WTC11 (cell line): ENCODE measurements around the gene OR5A2. TPM values are rescaled to one million over a fixed set of nuclear protein-coding genes. Genes with fewer than 3 reads are reported as not detected.

Experiments
- ATAC-seq: fragments of 200-7000 bp; cut with Tn5 transposase; 2 replicates; pipeline ENCODE4 v1.10.0; 2021; ENCODE audit warnings: mild to moderate bottlenecking, moderate library complexity
- CTCF ChIA-PET: fragments of 300-600 bp; sonication (Branson Sonifier 250); formaldehyde crosslinking; loops from one replicate; lab custom pipeline; 2021; ENCODE audit warnings: antibody characterized with exemption; lab: Charles Lee
- POLR2A ChIA-PET: fragments of 350-600 bp; sonication (Branson Sonifier 250); formaldehyde crosslinking; loops from one replicate; lab custom pipeline; 2021; ENCODE audit warnings: antibody characterized with exemption; lab: Charles Lee
- DNase-seq: peaks from one replicate; pipeline ENCODE4 v3.0.0; 2021; ENCODE audit warnings: low spot score
- H3K27ac Mint-ChIP-seq: 2 replicates; pipeline ENCODE4 v1.8.0; 2021; ENCODE audit warnings: mixed read lengths
- H3K27me3 Mint-ChIP-seq: 2 replicates; pipeline ENCODE4 v1.8.0; 2021; ENCODE audit warnings: low read depth, mild to moderate bottlenecking, moderate library complexity, mixed read lengths
- H3K36me3 Mint-ChIP-seq: 2 replicates; pipeline ENCODE4 v1.8.0; 2021; ENCODE audit warnings: mixed read lengths
- H3K4me1 Mint-ChIP-seq: 2 replicates; pipeline ENCODE4 v1.8.0; 2022; ENCODE audit warnings: mixed read lengths
- H3K4me3 Mint-ChIP-seq: 2 replicates; pipeline ENCODE4 v1.8.0; 2021; ENCODE audit warnings: mild to moderate bottlenecking, moderate library complexity, mixed read lengths
- H3K9me3 Mint-ChIP-seq: 2 replicates; pipeline ENCODE4 v1.8.0; 2021; ENCODE audit warnings: mixed read lengths
- GRHL2 ChIP-seq: fragments of 250-450 bp; sonication (Bioruptor Pico); IDR thresholded peaks from 2 replicates; pipeline ENCODE4 v1.8.0; 2022; ENCODE audit warnings: mild to moderate bottlenecking, moderate library complexity; ENCODE audit not compliant: insufficient replicate concordance, severe bottlenecking
- NFATC4 ChIP-seq: fragments of 250-450 bp; sonication (Bioruptor Pico); IDR thresholded peaks from 2 replicates; pipeline ENCODE4 v1.9.0; 2021; ENCODE audit warnings: mild to moderate bottlenecking
- NFYB ChIP-seq: sonication (generic); formaldehyde crosslinking; conservative IDR thresholded peaks from 2 replicates; pipeline ENCODE4 v1.8.0; 2022; ENCODE audit warnings: low read depth, missing genetic modification reagents
- NR3C1 ChIP-seq: sonication (generic); formaldehyde crosslinking; conservative IDR thresholded peaks from 2 replicates; pipeline ENCODE4 v1.8.1; 2023; ENCODE audit warnings: low read depth, mild to moderate bottlenecking, missing genetic modification reagents
- RORB ChIP-seq: fragments of 250-450 bp; sonication (Bioruptor Pico); IDR thresholded peaks from 2 replicates; pipeline ENCODE4 v1.9.0; 2021; ENCODE audit warnings: mild to moderate bottlenecking
- TEAD1 ChIP-seq: sonication (generic); formaldehyde crosslinking; IDR thresholded peaks from 2 replicates; pipeline ENCODE4 v1.8.0; 2022; ENCODE audit warnings: mild to moderate bottlenecking, missing genetic modification reagents
- TP53 ChIP-seq: sonication (generic); formaldehyde crosslinking; IDR thresholded peaks from 2 replicates; pipeline ENCODE4 v1.8.1; 2023; ENCODE audit warnings: mild to moderate bottlenecking, missing genetic modification reagents
- ZNF416 ChIP-seq: fragments of 250-450 bp; sonication (Bioruptor Pico); IDR thresholded peaks from 2 replicates; pipeline ENCODE4 v1.9.0; 2021; ENCODE audit warnings: mild to moderate bottlenecking, inconsistent platforms
- total RNA-seq: library from RNA; stranded (reverse); gene quantifications from 3 replicates; pipeline ENCODE4 v1.2.3, GENCODE V29; 2021
- TF ChIP-seq, protein P1 (sequence below): sonication (generic); formaldehyde crosslinking; IDR thresholded peaks from 2 replicates; pipeline ENCODE4 v1.8.1; 2023; ENCODE audit warnings: mild to moderate bottlenecking, missing genetic modification reagents, moderate library complexity
- TF ChIP-seq, protein P2 (sequence below): sonication (generic); formaldehyde crosslinking; IDR thresholded peaks from 2 replicates; pipeline ENCODE4 v1.8.1; 2023; ENCODE audit warnings: mild to moderate bottlenecking, missing genetic modification reagents, moderate library complexity
- TF ChIP-seq, protein P3 (sequence below): fragments of 250-450 bp; sonication (Bioruptor Pico); IDR thresholded peaks from 2 replicates; pipeline ENCODE4 v1.9.0; 2021; ENCODE audit warnings: moderate library complexity, mild to moderate bottlenecking, inconsistent platforms, borderline replicate concordance
- TF ChIP-seq, protein P4 (sequence below): sonication (generic); formaldehyde crosslinking; IDR thresholded peaks from 2 replicates; pipeline ENCODE4 v1.8.1; 2023; ENCODE audit warnings: mild to moderate bottlenecking, missing genetic modification reagents
- TF ChIP-seq, protein P5 (sequence below): sonication (generic); formaldehyde crosslinking; IDR thresholded peaks from 2 replicates; pipeline ENCODE4 v1.8.0; 2022; ENCODE audit warnings: missing genetic modification reagents
- TF ChIP-seq, protein P6 (sequence below): sonication (generic); formaldehyde crosslinking; IDR thresholded peaks from 2 replicates; pipeline ENCODE4 v1.8.0; 2023; ENCODE audit warnings: missing genetic modification reagents, mild to moderate bottlenecking, borderline replicate concordance
- TF ChIP-seq, protein P7 (sequence below): sonication (generic); formaldehyde crosslinking; conservative IDR thresholded peaks from 2 replicates; pipeline ENCODE4 v1.8.1; 2023; ENCODE audit warnings: mild to moderate bottlenecking, low read depth, missing genetic modification reagents, moderate library complexity
- TF ChIP-seq, protein P8 (sequence below): sonication (generic); formaldehyde crosslinking; IDR thresholded peaks from 2 replicates; pipeline ENCODE4 v1.8.0; 2022; ENCODE audit warnings: mild to moderate bottlenecking, missing genetic modification reagents

OR5A2 gene
- total RNA-seq, 1 experiment from 2014 or later, result not detected

DNA sequence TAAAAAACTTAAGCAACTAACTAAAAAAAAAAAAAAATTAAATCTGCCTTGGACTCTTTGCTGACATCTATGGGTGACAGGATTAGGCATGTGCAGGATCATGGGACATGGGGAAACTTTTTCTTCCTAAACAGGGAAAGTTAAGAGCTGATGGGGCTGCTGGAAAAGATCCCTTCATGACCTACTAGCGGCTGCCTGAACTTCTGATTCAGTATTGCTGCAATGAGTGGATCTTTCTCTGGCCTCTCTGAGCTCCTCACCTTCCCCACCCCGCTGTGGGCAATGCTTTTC, 25.0 kb downstream of the OR5A2 start:
- ATAC-seq (no peak), DNase-seq (no peak)
- H3K4me3 Mint-ChIP-seq, result no peak overlapping the region
- TF ChIP-seq, protein P1, sequence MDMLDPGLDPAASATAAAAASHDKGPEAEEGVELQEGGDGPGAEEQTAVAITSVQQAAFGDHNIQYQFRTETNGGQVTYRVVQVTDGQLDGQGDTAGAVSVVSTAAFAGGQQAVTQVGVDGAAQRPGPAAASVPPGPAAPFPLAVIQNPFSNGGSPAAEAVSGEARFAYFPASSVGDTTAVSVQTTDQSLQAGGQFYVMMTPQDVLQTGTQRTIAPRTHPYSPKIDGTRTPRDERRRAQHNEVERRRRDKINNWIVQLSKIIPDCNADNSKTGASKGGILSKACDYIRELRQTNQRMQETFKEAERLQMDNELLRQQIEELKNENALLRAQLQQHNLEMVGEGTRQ (CRISPR knock-in tag), result no peak
- TF ChIP-seq ZNF416 (CRISPR knock-in tag) (no peak), GRHL2 (CRISPR knock-in tag) (no peak), NFYB (CRISPR knock-in tag) (no peak), RORB (CRISPR knock-in tag) (no peak), TP53 (CRISPR knock-in tag) (no peak), TEAD1 (CRISPR knock-in tag) (no peak), NFATC4 (CRISPR knock-in tag) (no peak), NR3C1 (CRISPR knock-in tag) (no peak)
- TF ChIP-seq, protein P2, sequence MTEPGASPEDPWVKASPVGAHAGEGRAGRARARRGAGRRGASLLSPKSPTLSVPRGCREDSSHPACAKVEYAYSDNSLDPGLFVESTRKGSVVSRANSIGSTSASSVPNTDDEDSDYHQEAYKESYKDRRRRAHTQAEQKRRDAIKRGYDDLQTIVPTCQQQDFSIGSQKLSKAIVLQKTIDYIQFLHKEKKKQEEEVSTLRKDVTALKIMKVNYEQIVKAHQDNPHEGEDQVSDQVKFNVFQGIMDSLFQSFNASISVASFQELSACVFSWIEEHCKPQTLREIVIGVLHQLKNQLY (CRISPR knock-in tag), result no peak
- TF ChIP-seq, protein P3, sequence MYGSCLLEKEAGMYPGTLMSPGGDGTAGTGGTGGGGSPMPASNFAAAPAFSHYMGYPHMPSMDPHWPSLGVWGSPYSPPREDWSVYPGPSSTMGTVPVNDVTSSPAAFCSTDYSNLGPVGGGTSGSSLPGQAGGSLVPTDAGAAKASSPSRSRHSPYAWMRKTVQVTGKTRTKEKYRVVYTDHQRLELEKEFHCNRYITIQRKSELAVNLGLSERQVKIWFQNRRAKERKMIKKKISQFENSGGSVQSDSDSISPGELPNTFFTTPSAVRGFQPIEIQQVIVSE (CRISPR knock-in tag), result no peak
- TF ChIP-seq, protein P4, sequence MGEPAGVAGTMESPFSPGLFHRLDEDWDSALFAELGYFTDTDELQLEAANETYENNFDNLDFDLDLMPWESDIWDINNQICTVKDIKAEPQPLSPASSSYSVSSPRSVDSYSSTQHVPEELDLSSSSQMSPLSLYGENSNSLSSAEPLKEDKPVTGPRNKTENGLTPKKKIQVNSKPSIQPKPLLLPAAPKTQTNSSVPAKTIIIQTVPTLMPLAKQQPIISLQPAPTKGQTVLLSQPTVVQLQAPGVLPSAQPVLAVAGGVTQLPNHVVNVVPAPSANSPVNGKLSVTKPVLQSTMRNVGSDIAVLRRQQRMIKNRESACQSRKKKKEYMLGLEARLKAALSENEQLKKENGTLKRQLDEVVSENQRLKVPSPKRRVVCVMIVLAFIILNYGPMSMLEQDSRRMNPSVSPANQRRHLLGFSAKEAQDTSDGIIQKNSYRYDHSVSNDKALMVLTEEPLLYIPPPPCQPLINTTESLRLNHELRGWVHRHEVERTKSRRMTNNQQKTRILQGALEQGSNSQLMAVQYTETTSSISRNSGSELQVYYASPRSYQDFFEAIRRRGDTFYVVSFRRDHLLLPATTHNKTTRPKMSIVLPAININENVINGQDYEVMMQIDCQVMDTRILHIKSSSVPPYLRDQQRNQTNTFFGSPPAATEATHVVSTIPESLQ, result no peak
- TF ChIP-seq, protein P5, sequence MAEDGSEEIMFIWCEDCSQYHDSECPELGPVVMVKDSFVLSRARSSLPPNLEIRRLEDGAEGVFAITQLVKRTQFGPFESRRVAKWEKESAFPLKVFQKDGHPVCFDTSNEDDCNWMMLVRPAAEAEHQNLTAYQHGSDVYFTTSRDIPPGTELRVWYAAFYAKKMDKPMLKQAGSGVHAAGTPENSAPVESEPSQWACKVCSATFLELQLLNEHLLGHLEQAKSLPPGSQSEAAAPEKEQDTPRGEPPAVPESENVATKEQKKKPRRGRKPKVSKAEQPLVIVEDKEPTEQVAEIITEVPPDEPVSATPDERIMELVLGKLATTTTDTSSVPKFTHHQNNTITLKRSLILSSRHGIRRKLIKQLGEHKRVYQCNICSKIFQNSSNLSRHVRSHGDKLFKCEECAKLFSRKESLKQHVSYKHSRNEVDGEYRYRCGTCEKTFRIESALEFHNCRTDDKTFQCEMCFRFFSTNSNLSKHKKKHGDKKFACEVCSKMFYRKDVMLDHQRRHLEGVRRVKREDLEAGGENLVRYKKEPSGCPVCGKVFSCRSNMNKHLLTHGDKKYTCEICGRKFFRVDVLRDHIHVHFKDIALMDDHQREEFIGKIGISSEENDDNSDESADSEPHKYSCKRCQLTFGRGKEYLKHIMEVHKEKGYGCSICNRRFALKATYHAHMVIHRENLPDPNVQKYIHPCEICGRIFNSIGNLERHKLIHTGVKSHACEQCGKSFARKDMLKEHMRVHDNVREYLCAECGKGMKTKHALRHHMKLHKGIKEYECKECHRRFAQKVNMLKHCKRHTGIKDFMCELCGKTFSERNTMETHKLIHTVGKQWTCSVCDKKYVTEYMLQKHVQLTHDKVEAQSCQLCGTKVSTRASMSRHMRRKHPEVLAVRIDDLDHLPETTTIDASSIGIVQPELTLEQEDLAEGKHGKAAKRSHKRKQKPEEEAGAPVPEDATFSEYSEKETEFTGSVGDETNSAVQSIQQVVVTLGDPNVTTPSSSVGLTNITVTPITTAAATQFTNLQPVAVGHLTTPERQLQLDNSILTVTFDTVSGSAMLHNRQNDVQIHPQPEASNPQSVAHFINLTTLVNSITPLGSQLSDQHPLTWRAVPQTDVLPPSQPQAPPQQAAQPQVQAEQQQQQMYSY (CRISPR knock-in tag), result no peak
- TF ChIP-seq, protein P6, sequence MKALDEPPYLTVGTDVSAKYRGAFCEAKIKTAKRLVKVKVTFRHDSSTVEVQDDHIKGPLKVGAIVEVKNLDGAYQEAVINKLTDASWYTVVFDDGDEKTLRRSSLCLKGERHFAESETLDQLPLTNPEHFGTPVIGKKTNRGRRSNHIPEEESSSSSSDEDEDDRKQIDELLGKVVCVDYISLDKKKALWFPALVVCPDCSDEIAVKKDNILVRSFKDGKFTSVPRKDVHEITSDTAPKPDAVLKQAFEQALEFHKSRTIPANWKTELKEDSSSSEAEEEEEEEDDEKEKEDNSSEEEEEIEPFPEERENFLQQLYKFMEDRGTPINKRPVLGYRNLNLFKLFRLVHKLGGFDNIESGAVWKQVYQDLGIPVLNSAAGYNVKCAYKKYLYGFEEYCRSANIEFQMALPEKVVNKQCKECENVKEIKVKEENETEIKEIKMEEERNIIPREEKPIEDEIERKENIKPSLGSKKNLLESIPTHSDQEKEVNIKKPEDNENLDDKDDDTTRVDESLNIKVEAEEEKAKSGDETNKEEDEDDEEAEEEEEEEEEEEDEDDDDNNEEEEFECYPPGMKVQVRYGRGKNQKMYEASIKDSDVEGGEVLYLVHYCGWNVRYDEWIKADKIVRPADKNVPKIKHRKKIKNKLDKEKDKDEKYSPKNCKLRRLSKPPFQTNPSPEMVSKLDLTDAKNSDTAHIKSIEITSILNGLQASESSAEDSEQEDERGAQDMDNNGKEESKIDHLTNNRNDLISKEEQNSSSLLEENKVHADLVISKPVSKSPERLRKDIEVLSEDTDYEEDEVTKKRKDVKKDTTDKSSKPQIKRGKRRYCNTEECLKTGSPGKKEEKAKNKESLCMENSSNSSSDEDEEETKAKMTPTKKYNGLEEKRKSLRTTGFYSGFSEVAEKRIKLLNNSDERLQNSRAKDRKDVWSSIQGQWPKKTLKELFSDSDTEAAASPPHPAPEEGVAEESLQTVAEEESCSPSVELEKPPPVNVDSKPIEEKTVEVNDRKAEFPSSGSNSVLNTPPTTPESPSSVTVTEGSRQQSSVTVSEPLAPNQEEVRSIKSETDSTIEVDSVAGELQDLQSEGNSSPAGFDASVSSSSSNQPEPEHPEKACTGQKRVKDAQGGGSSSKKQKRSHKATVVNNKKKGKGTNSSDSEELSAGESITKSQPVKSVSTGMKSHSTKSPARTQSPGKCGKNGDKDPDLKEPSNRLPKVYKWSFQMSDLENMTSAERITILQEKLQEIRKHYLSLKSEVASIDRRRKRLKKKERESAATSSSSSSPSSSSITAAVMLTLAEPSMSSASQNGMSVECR (CRISPR knock-in tag), result no peak
- TF ChIP-seq, protein P7, sequence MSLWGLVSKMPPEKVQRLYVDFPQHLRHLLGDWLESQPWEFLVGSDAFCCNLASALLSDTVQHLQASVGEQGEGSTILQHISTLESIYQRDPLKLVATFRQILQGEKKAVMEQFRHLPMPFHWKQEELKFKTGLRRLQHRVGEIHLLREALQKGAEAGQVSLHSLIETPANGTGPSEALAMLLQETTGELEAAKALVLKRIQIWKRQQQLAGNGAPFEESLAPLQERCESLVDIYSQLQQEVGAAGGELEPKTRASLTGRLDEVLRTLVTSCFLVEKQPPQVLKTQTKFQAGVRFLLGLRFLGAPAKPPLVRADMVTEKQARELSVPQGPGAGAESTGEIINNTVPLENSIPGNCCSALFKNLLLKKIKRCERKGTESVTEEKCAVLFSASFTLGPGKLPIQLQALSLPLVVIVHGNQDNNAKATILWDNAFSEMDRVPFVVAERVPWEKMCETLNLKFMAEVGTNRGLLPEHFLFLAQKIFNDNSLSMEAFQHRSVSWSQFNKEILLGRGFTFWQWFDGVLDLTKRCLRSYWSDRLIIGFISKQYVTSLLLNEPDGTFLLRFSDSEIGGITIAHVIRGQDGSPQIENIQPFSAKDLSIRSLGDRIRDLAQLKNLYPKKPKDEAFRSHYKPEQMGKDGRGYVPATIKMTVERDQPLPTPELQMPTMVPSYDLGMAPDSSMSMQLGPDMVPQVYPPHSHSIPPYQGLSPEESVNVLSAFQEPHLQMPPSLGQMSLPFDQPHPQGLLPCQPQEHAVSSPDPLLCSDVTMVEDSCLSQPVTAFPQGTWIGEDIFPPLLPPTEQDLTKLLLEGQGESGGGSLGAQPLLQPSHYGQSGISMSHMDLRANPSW (CRISPR knock-in tag), result no peak
- TF ChIP-seq, protein P8, sequence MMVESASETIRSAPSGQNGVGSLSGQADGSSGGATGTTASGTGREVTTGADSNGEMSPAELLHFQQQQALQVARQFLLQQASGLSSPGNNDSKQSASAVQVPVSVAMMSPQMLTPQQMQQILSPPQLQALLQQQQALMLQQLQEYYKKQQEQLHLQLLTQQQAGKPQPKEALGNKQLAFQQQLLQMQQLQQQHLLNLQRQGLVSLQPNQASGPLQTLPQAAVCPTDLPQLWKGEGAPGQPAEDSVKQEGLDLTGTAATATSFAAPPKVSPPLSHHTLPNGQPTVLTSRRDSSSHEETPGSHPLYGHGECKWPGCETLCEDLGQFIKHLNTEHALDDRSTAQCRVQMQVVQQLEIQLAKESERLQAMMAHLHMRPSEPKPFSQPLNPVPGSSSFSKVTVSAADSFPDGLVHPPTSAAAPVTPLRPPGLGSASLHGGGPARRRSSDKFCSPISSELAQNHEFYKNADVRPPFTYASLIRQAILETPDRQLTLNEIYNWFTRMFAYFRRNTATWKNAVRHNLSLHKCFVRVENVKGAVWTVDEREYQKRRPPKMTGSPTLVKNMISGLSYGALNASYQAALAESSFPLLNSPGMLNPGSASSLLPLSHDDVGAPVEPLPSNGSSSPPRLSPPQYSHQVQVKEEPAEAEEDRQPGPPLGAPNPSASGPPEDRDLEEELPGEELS (CRISPR knock-in tag), result no peak
- no peak overlapping the region for H3K27ac Mint-ChIP-seq
- CTCF ChIA-PET, result interaction anchor here (0.6 to 1.2 kb wide), 2 partner anchors 25 to 132 kb away, joined by 3 to 4 read pairs; partner anchors contain the start of gene OR5A2
- H3K36me3 Mint-ChIP-seq, result peaks cover 48% of the 10 kb centered on the region
- H3K27me3 Mint-ChIP-seq, result peaks cover 3% of the 10 kb centered on the region; the same call in 1 of the 2 replicates
- peaks cover 78% of the 10 kb centered on the region for H3K9me3 Mint-ChIP-seq
- POLR2A ChIA-PET, result no interaction called here
- no peaks in the 10 kb centered on the region for H3K4me1 Mint-ChIP-seq
